GM06990 (cell line): ENCODE results near the gene DDX50.

Source experiments
- DNase-seq: peaks from one replicate; pipeline ENCODE4 v3.0.0-alpha.2; 2011; ENCODE audit not compliant: insufficient read length; ENCODE audit errors: extremely low read depth
- H3K27me3 ChIP-seq: replicated peaks from 2 replicates; pipeline ENCODE4 v1.6.0; 2011; ENCODE audit warnings: low read length; ENCODE audit not compliant: control insufficient read depth, insufficient read depth
- H3K36me3 ChIP-seq: 2 replicates; pipeline ENCODE4 v1.5.1; 2011; ENCODE audit warnings: low read length; ENCODE audit not compliant: control insufficient read depth, insufficient read depth
- H3K4me3 ChIP-seq: replicated peaks from 2 replicates; pipeline ENCODE4 v1.5.1; 2011; ENCODE audit warnings: low read depth, mild to moderate bottlenecking, control low read depth, low read length
- TF ChIP-seq, protein P1 (sequence below): IDR thresholded peaks from 2 replicates; pipeline ENCODE4 v1.5.1; 2011; ENCODE audit warnings: low read length, control low read depth, mild to moderate bottlenecking, inconsistent platforms; ENCODE audit not compliant: insufficient read depth, poor library complexity, severe bottlenecking

DDX50 gene

GRCh38 chr10:68869623-68870022 is 31.5 kb upstream of the DDX50 start:
- Histone ChIP-seq H3K4me3 (no peak overlapping the region), H3K36me3 (no peaks in the 10 kb centered on the region), H3K27me3 (no peaks in the 10 kb centered on the region)
- TF ChIP-seq, protein P1, sequence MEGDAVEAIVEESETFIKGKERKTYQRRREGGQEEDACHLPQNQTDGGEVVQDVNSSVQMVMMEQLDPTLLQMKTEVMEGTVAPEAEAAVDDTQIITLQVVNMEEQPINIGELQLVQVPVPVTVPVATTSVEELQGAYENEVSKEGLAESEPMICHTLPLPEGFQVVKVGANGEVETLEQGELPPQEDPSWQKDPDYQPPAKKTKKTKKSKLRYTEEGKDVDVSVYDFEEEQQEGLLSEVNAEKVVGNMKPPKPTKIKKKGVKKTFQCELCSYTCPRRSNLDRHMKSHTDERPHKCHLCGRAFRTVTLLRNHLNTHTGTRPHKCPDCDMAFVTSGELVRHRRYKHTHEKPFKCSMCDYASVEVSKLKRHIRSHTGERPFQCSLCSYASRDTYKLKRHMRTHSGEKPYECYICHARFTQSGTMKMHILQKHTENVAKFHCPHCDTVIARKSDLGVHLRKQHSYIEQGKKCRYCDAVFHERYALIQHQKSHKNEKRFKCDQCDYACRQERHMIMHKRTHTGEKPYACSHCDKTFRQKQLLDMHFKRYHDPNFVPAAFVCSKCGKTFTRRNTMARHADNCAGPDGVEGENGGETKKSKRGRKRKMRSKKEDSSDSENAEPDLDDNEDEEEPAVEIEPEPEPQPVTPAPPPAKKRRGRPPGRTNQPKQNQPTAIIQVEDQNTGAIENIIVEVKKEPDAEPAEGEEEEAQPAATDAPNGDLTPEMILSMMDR = no peak
- DNase-seq = no peak

- H3K27me3 ChIP-seq = no peaks in the 10 kb centered on the region
- no peaks in the 10 kb centered on the region for H3K36me3 ChIP-seq
- TF ChIP-seq, protein P1 = no peak
- DNase-seq = no peak
- H3K4me3 ChIP-seq = no peak overlapping the region
Observed at GRCh38 chr10:68870061-68870460, 31.1 kb upstream of the DDX50 start.

- Histone ChIP-seq H3K4me3 (no peak overlapping the region), H3K27me3 (no peaks in the 10 kb centered on the region), H3K36me3 (no peaks in the 10 kb centered on the region)
- TF ChIP-seq, protein P1 = no peak
- DNase-seq = no peak
Observed at GRCh38 chr10:68870545-68871104, 30.5 kb upstream of the DDX50 start.

- DNase-seq = no peak
- H3K27me3 ChIP-seq = no peaks in the 10 kb centered on the region
- no peak overlapping the region for H3K4me3 ChIP-seq
- H3K36me3 ChIP-seq = no peaks in the 10 kb centered on the region
- TF ChIP-seq, protein P1 = no peak
Observed at GRCh38 chr10:68871105-68871711, 29.9 kb upstream of the DDX50 start.

DNA sequence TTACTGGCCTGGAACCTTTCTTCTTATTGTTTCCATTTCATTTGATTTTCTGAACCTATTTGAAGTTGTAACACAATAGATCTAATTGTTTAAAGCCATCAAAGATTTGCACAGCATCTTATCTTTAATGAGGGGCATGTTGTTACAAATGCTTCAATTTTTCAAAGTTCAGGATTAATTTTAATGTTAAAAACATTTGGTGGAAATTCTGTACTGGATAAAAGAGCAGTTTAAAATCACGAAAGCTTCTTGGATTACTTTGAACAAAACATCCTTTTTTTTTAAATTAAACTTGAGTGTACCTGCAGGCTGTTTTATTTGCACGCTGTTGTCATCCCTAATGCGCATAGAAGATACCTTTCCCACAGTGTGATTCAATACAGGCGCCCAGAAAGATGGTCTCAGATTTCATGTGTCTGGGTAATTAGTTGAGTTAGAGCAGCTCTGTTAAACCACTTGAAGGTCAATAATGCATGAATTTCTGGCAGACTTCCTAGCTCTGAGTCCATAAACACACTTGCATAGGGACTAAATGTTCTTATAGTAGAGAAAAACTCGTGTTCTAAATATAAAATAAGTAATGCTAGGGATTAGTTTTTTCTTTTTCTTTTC is 29.3 kb upstream of the DDX50 start:
- TF ChIP-seq, protein P1 = no peak
- no peak overlapping the region for H3K4me3 ChIP-seq
- H3K27me3 ChIP-seq = no peaks in the 10 kb centered on the region
- DNase-seq = no peak
- H3K36me3 ChIP-seq = no peaks in the 10 kb centered on the region
